ENCODE results near the gene C10orf95. TPM values are rescaled to one million over a fixed set of nuclear protein-coding genes. Genes with fewer than 3 reads are reported as not detected.

The C10orf95 gene
- total RNA-seq, 1 donor from 2014 or later = 10.3 TPM

DNA sequence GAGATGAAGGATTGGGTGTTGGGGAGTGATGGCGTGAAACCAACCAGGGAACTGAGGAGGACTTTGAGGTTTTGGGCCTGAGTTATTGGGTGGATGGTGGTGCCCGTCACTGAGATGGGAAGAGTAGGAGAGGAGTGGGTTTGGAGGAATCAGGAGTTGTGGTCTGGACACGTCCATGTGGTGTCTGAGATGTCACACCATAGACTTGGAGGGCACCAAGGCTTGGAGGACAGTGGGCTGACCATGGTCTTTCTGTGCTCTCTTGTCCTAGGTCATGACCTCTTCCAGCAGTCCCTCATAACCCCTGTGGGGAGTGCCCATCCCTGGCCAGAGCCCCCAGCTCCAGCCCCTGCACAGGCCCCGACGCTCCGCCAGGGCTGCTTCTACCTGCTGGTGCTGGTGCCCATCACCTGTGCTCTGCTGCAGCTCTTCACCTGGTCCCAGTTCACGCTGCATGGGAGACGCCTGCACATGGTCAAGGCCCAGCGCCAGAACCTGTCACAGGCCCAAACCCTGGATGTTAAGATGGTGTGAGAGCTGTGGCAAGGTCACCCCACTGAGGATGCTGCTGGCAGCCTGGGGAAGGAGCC, 24.2 kb upstream of the C10orf95 start:
- no peak overlapping the region for H3K4me3 ChIP-seq (ENCODE audit: low read depth, low read length)
- TF ChIP-seq, protein P1, sequence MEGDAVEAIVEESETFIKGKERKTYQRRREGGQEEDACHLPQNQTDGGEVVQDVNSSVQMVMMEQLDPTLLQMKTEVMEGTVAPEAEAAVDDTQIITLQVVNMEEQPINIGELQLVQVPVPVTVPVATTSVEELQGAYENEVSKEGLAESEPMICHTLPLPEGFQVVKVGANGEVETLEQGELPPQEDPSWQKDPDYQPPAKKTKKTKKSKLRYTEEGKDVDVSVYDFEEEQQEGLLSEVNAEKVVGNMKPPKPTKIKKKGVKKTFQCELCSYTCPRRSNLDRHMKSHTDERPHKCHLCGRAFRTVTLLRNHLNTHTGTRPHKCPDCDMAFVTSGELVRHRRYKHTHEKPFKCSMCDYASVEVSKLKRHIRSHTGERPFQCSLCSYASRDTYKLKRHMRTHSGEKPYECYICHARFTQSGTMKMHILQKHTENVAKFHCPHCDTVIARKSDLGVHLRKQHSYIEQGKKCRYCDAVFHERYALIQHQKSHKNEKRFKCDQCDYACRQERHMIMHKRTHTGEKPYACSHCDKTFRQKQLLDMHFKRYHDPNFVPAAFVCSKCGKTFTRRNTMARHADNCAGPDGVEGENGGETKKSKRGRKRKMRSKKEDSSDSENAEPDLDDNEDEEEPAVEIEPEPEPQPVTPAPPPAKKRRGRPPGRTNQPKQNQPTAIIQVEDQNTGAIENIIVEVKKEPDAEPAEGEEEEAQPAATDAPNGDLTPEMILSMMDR (conservative IDR thresholded peaks at IDR 0.05; ENCODE audit: low read depth, low read length) = no peak
- DNase-seq (ENCODE audit: low read depth) = no peak

DNA sequence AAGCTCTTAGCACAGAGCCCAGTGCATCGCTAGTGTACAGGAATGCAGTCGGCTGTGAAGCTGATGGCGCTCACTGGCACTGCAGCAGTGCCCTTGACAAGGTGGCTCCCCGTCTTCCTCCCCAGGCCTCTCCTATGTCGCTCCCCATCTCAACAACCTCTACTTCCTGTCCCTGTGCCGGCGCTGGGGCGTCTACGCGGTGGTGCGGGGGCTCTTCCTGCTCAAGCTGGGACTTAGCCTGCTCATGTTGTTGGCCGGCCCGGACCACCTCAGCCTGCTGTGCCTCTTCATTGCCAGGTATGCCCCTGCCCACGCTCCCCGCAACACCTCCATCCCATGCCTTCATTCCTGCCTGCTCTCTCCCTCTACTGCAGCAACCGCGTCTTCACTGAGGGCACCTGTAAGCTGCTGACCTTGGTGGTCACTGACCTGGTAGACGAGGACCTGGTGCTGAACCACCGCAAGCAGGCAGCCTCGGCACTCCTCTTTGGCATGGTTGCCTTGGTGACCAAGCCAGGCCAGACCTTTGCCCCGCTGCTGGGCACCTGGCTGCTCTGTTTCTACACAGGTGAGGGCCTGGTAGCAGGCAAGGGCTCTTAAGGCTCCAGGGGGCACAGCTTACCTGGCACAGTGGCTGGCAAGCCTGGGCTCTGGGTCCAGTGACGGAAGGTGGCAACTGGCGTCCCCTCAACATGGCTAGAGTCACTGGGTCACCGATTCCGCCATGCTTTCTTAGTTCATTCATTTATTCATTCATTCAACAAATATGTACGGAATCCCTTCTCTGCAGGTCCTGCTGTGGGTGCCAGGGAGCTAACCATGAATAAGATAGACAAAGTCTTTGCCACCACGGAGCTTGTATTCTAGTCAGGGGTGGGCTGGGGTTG, 22.3 kb upstream of the C10orf95 start:
- no peak overlapping the region for H3K4me3 ChIP-seq (ENCODE audit: low read depth, low read length)
- TF ChIP-seq, protein P1 (conservative IDR thresholded peaks at IDR 0.05; ENCODE audit: low read depth, low read length) = no peak
- DNase-seq (ENCODE audit: low read depth) = no peak

DNA sequence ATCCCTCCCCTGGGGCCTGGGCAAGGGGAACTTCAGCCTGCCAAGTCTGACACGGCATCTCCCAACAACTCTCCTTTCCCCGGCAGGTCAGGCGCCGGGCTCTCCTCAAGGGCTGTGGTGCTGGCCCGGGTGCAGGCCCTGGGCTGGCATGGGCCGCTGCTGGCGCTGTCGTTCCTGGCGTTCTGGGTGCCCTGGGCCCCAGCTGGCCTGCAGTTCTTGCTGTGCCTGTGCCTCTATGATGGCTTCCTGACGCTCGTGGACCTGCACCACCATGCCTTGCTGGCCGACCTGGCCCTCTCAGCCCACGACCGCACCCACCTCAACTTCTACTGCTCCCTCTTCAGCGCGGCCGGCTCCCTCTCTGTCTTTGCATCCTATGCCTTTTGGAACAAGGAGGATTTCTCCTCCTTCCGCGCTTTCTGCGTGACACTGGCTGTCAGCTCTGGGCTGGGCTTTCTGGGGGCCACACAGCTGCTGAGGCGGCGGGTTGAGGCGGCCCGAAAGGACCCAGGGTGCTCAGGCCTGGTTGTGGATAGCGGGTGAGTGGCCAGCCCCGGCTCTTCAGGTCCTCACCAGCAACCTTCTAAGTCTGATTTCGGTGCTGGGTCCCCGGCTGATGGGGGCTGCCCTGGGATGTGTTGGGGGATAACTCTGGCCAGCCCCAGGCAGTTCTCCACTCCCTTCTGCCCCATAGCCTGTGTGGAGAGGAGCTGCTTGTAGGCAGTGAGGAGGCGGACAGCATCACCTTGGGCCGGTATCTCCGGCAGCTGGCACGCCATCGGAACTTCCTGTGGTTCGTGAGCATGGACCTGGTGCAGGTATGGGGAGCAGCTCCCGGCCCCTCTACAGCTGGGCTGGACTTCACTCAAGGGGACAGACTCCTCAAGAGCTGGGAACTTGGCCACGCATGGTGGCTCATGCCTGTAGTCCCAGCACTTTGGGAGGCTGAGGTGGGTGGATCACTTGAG, 19.5 kb upstream of the C10orf95 start:
- TF ChIP-seq, protein P1 (conservative IDR thresholded peaks at IDR 0.05; ENCODE audit: low read depth, low read length) = no peak
- DNase-seq (ENCODE audit: low read depth) = no peak
- H3K4me3 ChIP-seq (ENCODE audit: low read depth, low read length) = no peak overlapping the region

DNA sequence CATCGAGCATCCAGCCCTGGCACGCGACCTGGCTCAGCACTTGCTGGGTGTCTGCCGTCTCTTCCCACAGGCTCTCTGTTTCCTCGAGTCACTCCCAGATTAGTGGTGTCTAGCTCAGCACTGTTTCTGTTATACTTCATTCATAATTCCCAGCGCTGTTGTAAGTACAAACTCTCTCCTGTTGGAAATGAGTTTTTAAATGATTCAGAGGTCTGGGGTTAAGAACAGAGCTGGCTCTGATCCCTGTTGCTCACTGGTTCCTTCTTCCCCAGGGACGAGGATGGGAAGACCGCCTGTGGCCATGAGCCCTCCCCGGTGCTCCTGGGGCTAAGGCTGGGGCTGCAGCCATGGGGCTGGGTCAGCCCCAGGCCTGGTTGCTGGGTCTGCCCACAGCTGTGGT, 17.3 kb upstream of the C10orf95 start:
- no peak overlapping the region for H3K4me3 ChIP-seq (ENCODE audit: low read depth, low read length)
- TF ChIP-seq, protein P1 (conservative IDR thresholded peaks at IDR 0.05; ENCODE audit: low read depth, low read length) = no peak
- DNase-seq (ENCODE audit: low read depth) = no peak

DNA sequence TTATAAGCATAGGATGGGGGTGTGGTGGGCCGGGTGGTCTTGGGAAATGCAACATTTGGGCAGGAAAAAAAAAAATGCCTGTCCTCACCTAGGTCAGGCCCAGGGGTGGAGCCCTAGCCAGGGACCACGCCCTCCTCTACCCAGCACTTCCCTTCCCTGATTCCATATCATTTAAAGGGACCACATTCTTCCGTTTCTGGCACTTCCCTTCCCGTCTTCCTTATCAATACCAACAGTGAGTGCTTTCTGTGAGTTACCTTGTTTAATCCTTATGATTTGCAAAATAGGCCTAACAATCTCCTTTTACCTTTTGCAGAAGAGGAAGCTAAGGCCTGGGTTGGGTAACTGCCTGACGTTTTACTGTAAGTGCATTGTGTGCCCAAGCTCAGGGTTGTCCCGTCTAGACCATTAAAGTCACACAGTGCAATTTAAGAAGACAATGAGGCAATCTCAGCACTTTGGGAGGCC, 16.7 kb upstream of the C10orf95 start:
- TF ChIP-seq, protein P1 (conservative IDR thresholded peaks at IDR 0.05; ENCODE audit: low read depth, low read length) = no peak

DNA sequence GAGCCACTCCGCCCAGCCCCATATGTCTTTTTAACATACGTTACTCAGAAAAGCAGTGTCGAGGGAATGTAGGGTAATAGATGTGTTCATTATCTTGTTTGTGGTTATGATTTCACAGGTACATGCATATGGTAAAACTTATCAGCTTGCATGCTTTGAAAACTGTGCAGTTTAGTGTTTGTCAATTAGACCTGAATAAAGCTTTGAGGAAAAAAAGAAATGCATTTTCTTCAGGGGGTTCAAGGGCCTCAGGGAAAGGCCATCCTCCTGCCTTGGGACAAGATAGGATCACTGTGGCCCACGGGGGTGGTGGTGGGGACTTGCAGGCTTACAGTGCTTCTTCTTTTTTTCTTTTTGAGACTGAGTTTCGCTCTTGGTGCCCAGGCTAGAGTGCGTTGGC, 16.0 kb upstream of the C10orf95 start:
- DNase-seq (ENCODE audit: low read depth) = no peak
- TF ChIP-seq, protein P1 (conservative IDR thresholded peaks at IDR 0.05; ENCODE audit: low read depth, low read length) = no peak
- no peak overlapping the region for H3K4me3 ChIP-seq (ENCODE audit: low read depth, low read length)

More for the DNA sequence above, 16.7 kb upstream of the C10orf95 start:
- DNase-seq (ENCODE audit: low read depth) = no peak
- no peak overlapping the region for H3K4me3 ChIP-seq (ENCODE audit: low read depth, low read length)
